GM19239 (cell line): ENCODE results near the gene CKAP2L.
A peak's percentile ranks its signal among the peaks of the same experiment; 100 is the strongest.
"Not testable (repeated sequence)": the region's sequence is repeated elsewhere in the genome, so short reads cannot be mapped to it uniquely, and the experiment has no call there.

Experiments
- DNase-seq: peaks from one replicate; pipeline ENCODE4 v3.0.0; 2011; ENCODE audit warnings: low spot score; ENCODE audit not compliant: insufficient read length
- FAIRE-seq: peaks from 2 replicates; lab custom pipeline; 2011; peaks lifted over from hg19 to GRCh38; lab: Jason Lieb, UNC

Gene CKAP2L

GRCh38 chr2:112728378-112729175 lies 35.8 kb downstream of the CKAP2L start:
- DNase-seq (no peak), FAIRE-seq (no peak)

DNA sequence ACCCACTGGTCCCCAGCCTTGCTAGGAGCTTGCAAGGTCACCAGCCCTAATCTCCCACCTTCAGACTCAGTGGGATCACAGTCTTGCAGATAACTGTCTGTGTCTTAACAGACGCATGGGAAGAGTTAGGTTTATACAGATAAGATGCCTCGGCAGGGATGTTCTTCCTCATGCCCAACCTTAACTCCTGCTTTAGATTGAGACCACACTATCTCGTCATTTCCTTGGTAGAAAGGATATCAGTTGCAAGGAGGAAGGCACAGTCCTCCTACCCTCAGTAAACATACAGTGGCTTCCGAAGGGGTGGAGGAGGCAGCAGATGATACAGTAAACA lies 36.4 kb downstream of the CKAP2L start:
- FAIRE-seq (no peak), DNase-seq (no peak)

- FAIRE-seq, result no peak
- no peak for DNase-seq
Observed at GRCh38 chr2:112727276-112728028, 37.0 kb downstream of the CKAP2L start.

DNA sequence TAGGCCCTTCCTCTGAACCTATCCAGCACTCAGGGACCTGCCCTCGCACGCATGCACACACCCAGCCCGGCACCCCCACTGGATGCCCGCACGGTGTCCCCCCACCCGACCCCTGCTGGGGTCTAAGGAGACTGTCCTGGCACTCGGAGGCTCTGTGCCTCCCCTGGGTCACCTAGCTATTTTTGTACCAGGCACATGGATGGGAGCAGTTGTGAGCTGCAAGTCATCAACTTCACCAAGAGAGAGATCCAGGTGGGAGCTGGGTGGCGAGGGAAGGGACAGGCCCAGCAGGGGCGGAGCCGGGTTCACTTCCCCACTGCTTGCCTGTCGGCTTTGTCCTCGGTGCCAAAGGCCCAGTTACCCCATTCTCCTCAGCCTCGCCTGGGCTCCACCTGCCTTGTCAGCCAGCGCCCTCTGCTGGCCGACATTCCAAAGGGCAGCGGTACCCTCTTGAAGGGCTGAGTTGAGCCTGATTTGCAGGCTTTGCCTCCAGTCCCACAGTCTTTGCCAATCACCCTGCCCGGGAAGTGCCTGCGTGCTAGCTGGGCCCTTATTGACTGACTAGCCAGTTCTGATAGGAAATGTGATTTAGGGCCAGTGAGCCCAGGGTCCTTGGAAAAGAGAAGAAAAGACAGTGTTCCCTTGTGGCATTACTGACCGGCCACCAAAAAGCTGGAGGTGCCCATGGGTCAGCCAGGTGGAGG lies 37.8 kb downstream of the CKAP2L start:
- peak; percentile 92 for FAIRE-seq
- peak; percentile 91 for DNase-seq

GRCh38 chr2:112725545-112726457 lies 38.6 kb downstream of the CKAP2L start:
- peak; percentile 8 for FAIRE-seq

DNA sequence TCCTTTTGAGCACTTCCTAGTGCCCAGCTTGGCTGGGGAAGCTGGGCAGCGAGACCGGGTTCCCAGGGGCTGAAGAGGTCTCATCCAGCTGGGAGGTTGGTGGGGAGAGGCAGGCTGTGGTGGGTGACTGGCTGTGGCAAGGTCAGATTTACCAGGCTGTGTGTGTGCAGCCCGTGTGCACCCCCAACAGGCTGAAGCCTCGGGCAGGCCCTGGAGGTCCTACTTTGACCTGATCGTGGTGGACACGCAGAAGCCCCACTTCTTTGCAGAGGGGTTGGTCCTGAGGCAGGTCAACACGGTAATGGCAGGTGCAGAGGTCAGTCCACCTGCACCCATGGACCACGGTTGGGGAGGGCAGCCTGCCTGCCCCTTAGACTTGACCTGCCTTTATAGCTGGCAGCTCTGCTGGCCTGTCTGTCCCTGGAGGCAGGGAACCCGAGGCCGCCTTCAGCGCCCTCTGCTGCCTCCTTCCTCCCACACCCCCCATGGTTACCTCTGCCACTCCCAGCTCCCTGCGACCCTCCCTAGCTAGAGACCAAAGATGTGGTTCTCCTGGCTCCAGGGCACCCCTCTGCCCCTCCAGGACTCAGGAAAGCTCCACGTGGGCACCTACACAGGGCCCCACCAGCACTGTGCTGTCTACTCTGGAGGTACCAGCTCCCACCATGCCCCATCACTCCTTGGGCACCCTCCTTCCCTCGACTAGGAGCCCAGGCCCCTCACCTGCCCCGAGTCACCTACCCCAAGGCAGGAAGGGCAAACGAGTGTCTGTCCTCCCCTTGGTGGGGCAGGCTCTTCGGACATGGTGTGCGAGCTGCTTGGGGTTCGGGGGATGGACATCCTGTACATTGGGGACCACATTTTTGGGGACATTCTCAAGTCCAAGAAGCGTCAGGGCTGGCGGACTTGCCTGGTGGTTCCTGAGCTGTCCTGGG lies 39.6 kb downstream of the CKAP2L start:
- DNase-seq, result no peak
- FAIRE-seq, result no peak

More at GRCh38 chr2:112725545-112726457, 38.6 kb downstream of the CKAP2L start:
- DNase-seq, result no peak

- no peak for FAIRE-seq
Observed at GRCh38 chr2:112723995-112724394, 40.4 kb downstream of the CKAP2L start.

GRCh38 chr2:112723547-112723940 lies 40.9 kb downstream of the CKAP2L start:
- no peak for DNase-seq
- no peak for FAIRE-seq

More at GRCh38 chr2:112723995-112724394, 40.4 kb downstream of the CKAP2L start:
- no peak for DNase-seq

GRCh38 chr2:112722816-112723546 lies 41.4 kb downstream of the CKAP2L start:
- DNase-seq, result no peak
- FAIRE-seq, result no peak

DNA sequence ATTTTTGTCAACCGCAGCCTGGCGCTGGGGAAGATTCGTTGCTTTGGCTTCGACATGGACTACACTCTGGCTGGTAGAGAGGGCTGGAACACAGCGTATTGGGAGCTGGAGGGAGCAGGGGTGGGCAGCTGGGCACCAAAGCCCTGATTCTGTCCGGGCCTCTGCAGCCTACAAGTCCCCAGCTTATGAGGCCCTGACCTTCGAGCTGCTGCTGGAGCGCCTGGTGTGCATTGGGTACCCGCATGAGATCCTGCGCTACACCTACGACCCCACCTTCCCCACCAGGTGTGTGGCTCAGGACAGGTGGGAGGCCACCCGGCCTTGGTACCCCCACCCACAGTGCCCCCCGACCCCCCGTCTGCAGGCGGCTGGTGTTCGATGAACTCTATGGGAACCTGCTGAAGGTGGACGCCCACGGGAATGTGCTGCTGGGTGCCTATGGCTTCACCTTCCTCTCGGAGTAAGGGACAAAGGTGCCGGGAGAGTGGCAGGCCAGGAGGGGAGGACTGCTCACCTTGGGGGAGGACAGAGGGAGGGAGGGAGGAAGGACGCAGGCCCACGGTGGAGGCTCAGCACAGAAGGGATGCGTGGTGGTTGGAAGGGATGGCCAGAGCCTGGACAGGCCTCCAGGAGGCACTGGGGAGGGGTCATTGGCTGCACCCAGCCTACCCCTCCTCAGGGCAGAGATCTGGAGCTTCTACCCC lies 42.4 kb downstream of the CKAP2L start:
- FAIRE-seq, result no peak
- DNase-seq, result no peak

DNA sequence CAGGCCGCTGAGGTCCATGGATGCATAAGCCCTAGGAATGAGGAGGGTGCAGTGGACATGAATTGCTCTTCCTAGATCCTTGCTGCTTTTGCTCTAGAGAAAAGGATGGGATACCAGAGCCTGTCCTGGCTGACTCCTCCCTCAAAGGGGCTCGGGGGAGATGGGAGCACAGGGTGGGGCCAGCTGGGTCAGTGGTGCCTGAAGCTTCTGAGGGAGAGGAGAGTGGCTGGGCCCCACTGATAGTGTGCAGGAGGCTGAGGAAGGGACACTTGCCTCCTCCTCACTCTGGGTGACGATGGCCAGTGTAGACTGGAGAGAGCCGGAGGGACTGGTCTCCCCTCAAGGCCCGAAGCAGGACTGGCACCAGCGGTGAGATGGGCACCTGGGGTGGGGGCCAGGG lies 43.6 kb downstream of the CKAP2L start, which contains the start of gene NT5DC4:
Gene NT5DC4, plus strand, starts transcription at position 236 of the 400 bp plus-strand sequence. Its CDS starts 60 bp downstream, at position 296.
- DNase-seq (no peak), FAIRE-seq (no peak)

DNA sequence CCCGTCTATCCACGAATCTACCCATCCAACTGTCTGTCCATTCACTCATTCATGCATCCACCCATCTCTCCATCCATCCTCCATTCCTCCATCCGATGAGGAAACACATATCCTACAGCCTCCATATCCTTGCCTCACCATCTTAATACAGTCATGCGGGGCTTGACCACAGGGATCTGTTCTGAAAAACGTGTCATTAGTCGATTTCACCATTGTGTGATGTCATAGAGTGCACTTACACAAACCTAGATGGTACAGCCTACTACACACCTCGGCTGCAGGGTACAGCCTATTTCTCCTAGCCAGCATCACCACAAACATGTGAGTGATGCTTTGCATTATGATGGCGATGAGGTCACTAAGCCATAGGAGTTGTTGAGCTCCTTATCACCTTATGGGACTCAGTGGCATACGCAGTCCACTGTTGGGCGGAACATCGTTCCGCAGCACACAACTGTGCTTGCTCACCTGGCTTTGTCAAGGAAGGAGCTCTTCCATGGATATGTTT lies 45.5 kb downstream of the CKAP2L start:
- no peak for DNase-seq
- no peak for FAIRE-seq

GRCh38 chr2:112716826-112717352 lies 47.5 kb downstream of the CKAP2L start:
- not testable (repeated sequence) for FAIRE-seq, DNase-seq

DNA sequence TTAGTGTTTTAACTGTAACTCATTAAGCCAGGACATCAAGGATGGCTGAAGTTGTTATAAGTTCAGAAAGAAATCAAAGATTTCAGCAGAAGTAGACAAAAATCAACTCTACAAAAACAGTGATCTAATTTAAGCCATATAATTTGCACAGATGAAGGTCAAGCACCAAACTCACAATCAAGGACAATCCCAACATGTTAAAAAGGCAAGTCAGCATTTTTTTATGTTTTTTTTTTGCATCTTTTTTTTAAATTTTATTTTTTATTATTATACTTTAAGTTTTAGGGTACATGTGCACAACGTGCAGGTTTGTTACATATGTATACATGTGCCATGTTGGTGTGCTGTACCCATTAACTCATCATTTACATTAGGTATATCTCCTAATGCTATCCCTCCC lies 48.3 kb downstream of the CKAP2L start:
- not testable (repeated sequence) for FAIRE-seq, DNase-seq

DNA sequence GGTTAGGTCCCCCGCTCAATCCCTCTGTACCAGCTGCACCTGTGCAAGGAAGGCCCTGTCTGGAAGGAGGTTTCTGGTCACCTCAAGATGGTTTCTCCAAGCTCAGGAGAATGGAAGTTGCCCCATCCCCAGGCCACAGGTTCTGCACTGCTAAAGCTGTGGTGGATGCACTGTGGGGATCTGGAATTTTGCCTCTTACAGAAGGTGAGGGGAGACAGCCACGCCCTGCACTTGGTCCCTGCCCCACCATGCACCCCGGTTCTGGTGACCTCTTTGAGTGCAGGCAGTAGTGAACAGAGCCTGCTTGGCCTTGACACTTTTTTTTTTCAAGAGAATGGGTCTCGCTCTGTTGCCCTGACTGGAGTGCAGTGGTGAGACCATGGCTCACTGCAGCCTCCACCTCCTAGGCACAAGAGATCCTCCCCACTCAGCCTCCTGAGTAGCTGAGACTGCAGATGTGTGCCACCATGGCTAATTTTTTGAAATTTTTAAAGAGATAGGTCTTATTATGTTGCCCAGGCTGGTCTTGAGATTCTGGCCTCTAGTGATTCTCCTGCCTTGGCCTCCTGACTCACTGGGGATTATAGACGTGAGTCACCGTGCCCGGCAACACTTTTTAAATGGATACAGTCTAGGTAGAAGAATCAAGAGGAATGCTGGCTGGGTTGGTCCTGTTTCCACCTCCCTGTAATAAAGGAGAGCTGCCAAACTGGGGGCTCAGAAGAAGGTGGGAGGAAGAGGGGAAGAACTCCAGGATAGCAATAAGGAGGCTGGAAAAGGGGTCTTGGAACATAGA lies 49.4 kb downstream of the CKAP2L start:
- FAIRE-seq, result no peak

GRCh38 chr2:112714331-112714730 lies 50.1 kb downstream of the CKAP2L start:
- FAIRE-seq (no peak), DNase-seq (no peak)

More for the DNA sequence above, 49.4 kb downstream of the CKAP2L start:
- DNase-seq, result no peak
